MCF 10A (cell line): ENCODE measurements around the gene EPN2. TPM values are rescaled to one million over a fixed set of nuclear protein-coding genes. Genes with fewer than 3 reads are reported as not detected.

Experiments
- BruUV-seq: library from RNA; stranded (reverse); fragments of 400-500 nt; replicated peaks from 2 replicates; lab custom pipeline; 2021; lab: Mats Ljungman, UMichigan
- CTCF ChIA-PET: fragments of 300-600 bp; sonication (Branson Sonifier 250); formaldehyde crosslinking; extraction: SDS; loops from one replicate; lab custom pipeline; 2021; ENCODE audit warnings: antibody characterized with exemption, inconsistent platforms; lab: Yijun Ruan, JAX
- POLR2A ChIA-PET: fragments of 300-600, 350-650 bp; sonication (Branson Sonifier 250); formaldehyde crosslinking; extraction: SDS; loops from one replicate; lab custom pipeline; 2020; ENCODE audit warnings: antibody characterized with exemption, inconsistent platforms; lab: Yijun Ruan, JAX
- DNase-seq: peaks from one replicate; pipeline ENCODE4 v3.0.0-alpha.2; 2018; ENCODE audit not compliant: unreplicated experiment
- H3K27ac Mint-ChIP-seq: one replicate; pipeline ENCODE4 v1.8.0; 2022; ENCODE audit warnings: mild to moderate bottlenecking, low read depth, mixed read lengths; ENCODE audit not compliant: unreplicated experiment
- H3K27me3 Mint-ChIP-seq: one replicate; pipeline ENCODE4 v1.8.0; 2022; ENCODE audit warnings: mixed read lengths; ENCODE audit not compliant: insufficient read depth, unreplicated experiment
- H3K36me3 Mint-ChIP-seq: one replicate; pipeline ENCODE4 v1.8.0; 2022; ENCODE audit warnings: mild to moderate bottlenecking, moderate library complexity, mixed read lengths; ENCODE audit not compliant: insufficient read depth, unreplicated experiment
- H3K4me1 Mint-ChIP-seq: one replicate; pipeline ENCODE4 v1.8.0; 2022; ENCODE audit warnings: mixed read lengths; ENCODE audit not compliant: insufficient read depth, unreplicated experiment
- H3K4me3 Mint-ChIP-seq: one replicate; pipeline ENCODE4 v1.8.0; 2022; ENCODE audit warnings: mild to moderate bottlenecking, moderate library complexity, mixed read lengths; ENCODE audit not compliant: unreplicated experiment
- H3K9me3 Mint-ChIP-seq: one replicate; pipeline ENCODE4 v1.8.0; 2022; ENCODE audit warnings: mixed read lengths; ENCODE audit not compliant: unreplicated experiment
- CTCF ChIP-seq: fragments of 200-600 bp; IDR thresholded peaks from one replicate; pipeline ENCODE4 v1.8.0; 2022; ENCODE audit warnings: antibody characterized with exemption, mild to moderate bottlenecking; ENCODE audit not compliant: unreplicated experiment
- intact Hi-C: fragments of 100-400 bp; cut with micrococcal nuclease; formaldehyde crosslinking; loops from 2 replicates; pipeline ENCODE4 v1.14.1; 2022
- total RNA-seq: library from RNA; stranded (reverse); gene quantifications from 2 replicates; pipeline ENCODE4 v1.2.3, GENCODE V29; 2022

EPN2 gene
- total RNA-seq, 1 experiment from 2014 or later: 35.1 TPM

- no peak overlapping the region for H3K4me3 Mint-ChIP-seq
- no peaks in the 10 kb centered on the region for H3K9me3 Mint-ChIP-seq
- no peak for TF ChIP-seq CTCF
- ChIA-PET CTCF (interaction anchor here (0.6 kb wide), 1 partner anchor 20 kb away, joined by 3 read pairs; the partner anchor contains the start of gene B9D1), POLR2A (interaction anchor here (0.9 kb wide), 2 partner anchors 19 to 36 kb away, joined by 3 read pairs; partner anchors contain the start of gene MAPK7)
- no peak overlapping the region for H3K27ac Mint-ChIP-seq
- no peaks in the 10 kb centered on the region for H3K27me3 Mint-ChIP-seq
- peaks cover 19% of the 10 kb centered on the region for H3K4me1 Mint-ChIP-seq
- intact Hi-C loops: no loop called here
- peaks cover 12% of the 10 kb centered on the region for H3K36me3 Mint-ChIP-seq
- no peak for DNase-seq
- no TSS peak for BruUV-seq
These were observed 105.6 kb downstream of the EPN2 start for GRCh38 chr17:19342611-19343255.

GRCh38 chr17:19343256-19343630 lies 106.1 kb downstream of the EPN2 start:
- CTCF ChIA-PET: interaction anchor here (0.6 kb wide), 1 partner anchor 19 kb away, joined by 3 read pairs; the partner anchor contains the start of gene B9D1
- H3K9me3 Mint-ChIP-seq: no peaks in the 10 kb centered on the region

GRCh38 chr17:19343671-19344151 lies 106.5 kb downstream of the EPN2 start:
- ChIA-PET CTCF (interaction anchor here (0.6 kb wide), 1 partner anchor 19 kb away, joined by 3 read pairs; the partner anchor contains the start of gene B9D1), POLR2A (interaction anchor here (1.0 kb wide), 1 partner anchor 48 kb away, joined by 4 read pairs; no protein-coding TSS in a partner anchor)
- no TSS peak for BruUV-seq
- no peak for DNase-seq
- no peaks in the 10 kb centered on the region for H3K9me3 Mint-ChIP-seq
- no peak for TF ChIP-seq CTCF
- H3K36me3 Mint-ChIP-seq: peaks cover 12% of the 10 kb centered on the region
- no peak overlapping the region for H3K27ac Mint-ChIP-seq
- intact Hi-C loops: no loop called here
- peaks cover 19% of the 10 kb centered on the region for H3K4me1 Mint-ChIP-seq
- H3K27me3 Mint-ChIP-seq: no peaks in the 10 kb centered on the region
- no peak overlapping the region for H3K4me3 Mint-ChIP-seq

More at GRCh38 chr17:19343256-19343630, 106.1 kb downstream of the EPN2 start:
- Mint-ChIP-seq H3K27me3 (no peaks in the 10 kb centered on the region), H3K27ac (no peak overlapping the region), H3K4me1 (peaks cover 19% of the 10 kb centered on the region), H3K4me3 (no peak overlapping the region), H3K36me3 (peaks cover 12% of the 10 kb centered on the region)
- no peak for TF ChIP-seq CTCF
- POLR2A ChIA-PET: interaction anchor here (0.9 kb wide), 2 partner anchors 18 to 35 kb away, joined by 3 read pairs; partner anchors contain the start of gene MAPK7
- intact Hi-C loops: no loop called here
- DNase-seq: no peak
- BruUV-seq: no TSS peak

GRCh38 chr17:19344311-19345066 lies 107.3 kb downstream of the EPN2 start:
- no peak for DNase-seq
- no peaks in the 10 kb centered on the region for H3K27me3 Mint-ChIP-seq
- no peak overlapping the region for H3K4me3 Mint-ChIP-seq
- H3K4me1 Mint-ChIP-seq: peaks cover 19% of the 10 kb centered on the region
- H3K27ac Mint-ChIP-seq: no peak overlapping the region
- no TSS peak for BruUV-seq
- H3K9me3 Mint-ChIP-seq: no peaks in the 10 kb centered on the region
- ChIA-PET POLR2A (interaction anchor here (1.0 kb wide), 1 partner anchor 48 kb away, joined by 4 read pairs; no protein-coding TSS in a partner anchor), CTCF (no interaction called here)
- no peak for TF ChIP-seq CTCF
- intact Hi-C loops: no loop called here
- H3K36me3 Mint-ChIP-seq: peaks cover 12% of the 10 kb centered on the region
